H1 (cell line): ENCODE data around the gene RREB1. TPM values are rescaled to one million over a fixed set of nuclear protein-coding genes. Genes with fewer than 3 reads are reported as not detected.

Experiments used
- CTCF ChIA-PET: fragments of 300-600 bp; sonication (Branson Sonifier 250); formaldehyde crosslinking; loops from one replicate; lab custom pipeline; 2021; ENCODE audit not compliant: partially characterized antibody; lab: Charles Lee
- POLR2A ChIA-PET: fragments of 300-600 bp; sonication (Branson Sonifier 250); formaldehyde crosslinking; loops from one replicate; lab custom pipeline; 2021; ENCODE audit warnings: inconsistent platforms; ENCODE audit not compliant: partially characterized antibody; lab: Charles Lee
- DNase-seq, 2 experiments: peaks; one replicate each; pipeline versions ENCODE4 v3.0.0 to v3.0.0-alpha.2; 2010 to 2022; ENCODE audit warnings: low spot score in 2 of 2, low read depth in 1 of 2, mixed read lengths in 1 of 2
- FAIRE-seq: peaks from 2 replicates; lab custom pipeline; 2011; peaks lifted over from hg19 to GRCh38; lab: Jason Lieb, UNC
- H2AFZ ChIP-seq: 2 replicates; pipeline ENCODE4 v1.8.1; 2012; ENCODE audit warnings: low read length, inconsistent platforms
- H2AK5ac ChIP-seq: 2 replicates; pipeline ENCODE4 v1.6.1; 2013; ENCODE audit warnings: low read depth, low read length
- H2BK120ac ChIP-seq: replicated peaks from 2 replicates; pipeline ENCODE3; 2013; ENCODE audit warnings: low read depth, low read length, inconsistent platforms
- H2BK12ac ChIP-seq: 2 replicates; pipeline ENCODE4 v1.6.1; 2013; ENCODE audit warnings: low read depth, low read length
- H2BK15ac ChIP-seq: 2 replicates; pipeline ENCODE4 v1.6.1; 2013; ENCODE audit warnings: low read length
- H2BK20ac ChIP-seq: 2 replicates; pipeline ENCODE4 v1.6.1; 2013; ENCODE audit warnings: low read length
- H2BK5ac ChIP-seq: 2 replicates; pipeline ENCODE4 v1.6.1; 2013; ENCODE audit warnings: low read depth, low read length
- H3K14ac ChIP-seq: 2 replicates; pipeline ENCODE4 v1.6.1; 2013; ENCODE audit warnings: inconsistent platforms; ENCODE audit not compliant: insufficient read length
- H3K18ac ChIP-seq: 2 replicates; pipeline ENCODE4 v1.6.1; 2013; ENCODE audit warnings: low read length; ENCODE audit errors: extremely low read depth
- H3K23ac ChIP-seq: 2 replicates; pipeline ENCODE4 v1.6.1; 2013; ENCODE audit warnings: inconsistent platforms; ENCODE audit not compliant: insufficient read length
- H3K23me2 ChIP-seq: 2 replicates; pipeline ENCODE4 v1.6.1; 2013; ENCODE audit warnings: low read depth, low read length
- H3K27ac ChIP-seq: 2 replicates; pipeline ENCODE4 v1.6.1; 2011; ENCODE audit warnings: low read depth, low read length, inconsistent platforms
- H3K27me3 ChIP-seq, 4 experiments: replicated peaks in 1 of 4; 1 replicate in 1 of 4; 2 replicates in 3 of 4; pipeline versions ENCODE4 v1.6.1 to v1.8.1; 2011 to 2013; ENCODE audit warnings: low read length in 3 of 4, mild to moderate bottlenecking in 3 of 4, inconsistent platforms in 2 of 4, mixed read lengths in 2 of 4, moderate library complexity in 1 of 4; ENCODE audit not compliant: control insufficient read depth in 3 of 4, insufficient read depth in 3 of 4; ENCODE audit errors: extremely low read depth in 1 of 4
- H3K36me3 ChIP-seq, 4 experiments: 2 replicates each; pipeline versions ENCODE4 v1.6.1 to v1.8.1; 2011 to 2013; ENCODE audit warnings: mild to moderate bottlenecking in 4 of 4, low read length in 3 of 4, moderate library complexity in 2 of 4, control low read depth in 1 of 4, inconsistent platforms in 1 of 4; ENCODE audit not compliant: insufficient read depth in 4 of 4, control insufficient read depth in 2 of 4
- H3K4ac ChIP-seq: replicated peaks from 2 replicates; pipeline ENCODE3; 2013; ENCODE audit warnings: low read length, low read depth, mixed read lengths, inconsistent platforms; ENCODE audit not compliant: insufficient read length
- H3K4me1 ChIP-seq, 4 experiments: replicated peaks in 1 of 4; 1 replicate in 1 of 4; 2 replicates in 3 of 4; pipeline versions ENCODE4 v1.6.1 to v1.8.1; 2011 to 2013; ENCODE audit warnings: low read length in 3 of 4, inconsistent platforms in 2 of 4, mixed read lengths in 1 of 4; ENCODE audit not compliant: insufficient read depth in 4 of 4, control insufficient read depth in 3 of 4
- H3K4me2 ChIP-seq, 2 experiments: 2 replicates each; pipeline versions ENCODE4 v1.6.1 to v1.8.1; 2011 to 2013; ENCODE audit warnings: low read depth in 2 of 2, low read length in 2 of 2, control low read depth in 1 of 2, inconsistent platforms in 1 of 2, mild to moderate bottlenecking in 1 of 2; ENCODE audit not compliant: insufficient read depth in 1 of 2
- H3K4me3 ChIP-seq, 4 experiments: fragments of 200-600, 300-600 bp in 1 of 4; sonication (generic), shearing (Covaris generic), sonication (Bioruptor Twin) in 1 of 4; 2 replicates each; pipeline versions ENCODE4 v1.5.1 to v1.8.1; 2011 to 2016; ENCODE audit warnings: low read length in 4 of 4, low read depth in 3 of 4, control low read depth in 2 of 4, inconsistent platforms in 2 of 4, mild to moderate bottlenecking in 2 of 4, mixed read lengths in 1 of 4, moderate library complexity in 1 of 4; ENCODE audit not compliant: insufficient read depth in 2 of 4; ENCODE audit errors: extremely low read depth in 1 of 4
- H3K56ac ChIP-seq: replicated peaks from 2 replicates; pipeline ENCODE3; 2013; ENCODE audit warnings: low read depth, mild to moderate bottlenecking, mixed read lengths, low read length, inconsistent platforms; ENCODE audit not compliant: insufficient read length
- H3K79me1 ChIP-seq: 2 replicates; pipeline ENCODE4 v1.6.1; 2013; ENCODE audit warnings: low read depth, low read length, control low read depth
- H3K79me2 ChIP-seq, 2 experiments: 2 replicates each; pipeline versions ENCODE4 v1.6.1 to v1.8.1; 2012 to 2013; ENCODE audit warnings: low read length in 2 of 2, mild to moderate bottlenecking in 2 of 2, inconsistent platforms in 1 of 2; ENCODE audit not compliant: insufficient read depth in 2 of 2, control insufficient read depth in 1 of 2
- H3K9ac ChIP-seq, 4 experiments: replicated peaks in 1 of 4; 1 replicate in 1 of 4; 2 replicates in 3 of 4; pipeline versions ENCODE4 v1.6.1 to v1.8.1; 2011 to 2013; ENCODE audit warnings: low read depth in 3 of 4, low read length in 3 of 4, control low read depth in 2 of 4, mild to moderate bottlenecking in 2 of 4, moderate library complexity in 2 of 4, inconsistent platforms in 1 of 4; ENCODE audit errors: extremely low read depth in 1 of 4
- H3K9me3 ChIP-seq, 2 experiments: 2 replicates each; pipeline versions ENCODE4 v1.6.1 to v1.8.1; 2012 to 2013; ENCODE audit warnings: mild to moderate bottlenecking in 2 of 2, moderate library complexity in 2 of 2, control low read depth in 1 of 2, inconsistent platforms in 1 of 2, low read depth in 1 of 2, low read length in 1 of 2, mixed read lengths in 1 of 2; ENCODE audit not compliant: insufficient read depth in 2 of 2
- H4K20me1 ChIP-seq, 2 experiments: replicated peaks in 1 of 2; 2 replicates each; pipeline versions ENCODE3 to v1.8.1; 2011 to 2013; ENCODE audit warnings: inconsistent platforms in 2 of 2, low read length in 2 of 2, mild to moderate bottlenecking in 1 of 2; ENCODE audit not compliant: insufficient read depth in 2 of 2, control insufficient read depth in 1 of 2
- H4K5ac ChIP-seq: 2 replicates; pipeline ENCODE4 v1.6.1; 2013; ENCODE audit warnings: low read length, low read depth, mixed read lengths, inconsistent platforms; ENCODE audit not compliant: insufficient read length
- H4K8ac ChIP-seq: 2 replicates; pipeline ENCODE4 v1.8.0; 2013; ENCODE audit warnings: mild to moderate bottlenecking, moderate library complexity, low read length, inconsistent platforms; ENCODE audit not compliant: insufficient read depth; ENCODE audit errors: extremely low read depth
- H4K91ac ChIP-seq: replicated peaks from 2 replicates; pipeline ENCODE3; 2013; ENCODE audit warnings: low read length, mixed read lengths, inconsistent platforms; ENCODE audit not compliant: insufficient read length
- CHD1 ChIP-seq: IDR thresholded peaks from 2 replicates; pipeline ENCODE4 v1.6.1; 2012; ENCODE audit warnings: low read depth, low read length, improper control_type of control experiment
- CREB1 ChIP-seq: IDR thresholded peaks from 2 replicates; pipeline ENCODE4 v1.6.1; 2012; ENCODE audit warnings: inconsistent platforms
- GTF2F1 ChIP-seq: IDR thresholded peaks from 2 replicates; pipeline ENCODE4 v1.6.1; 2012; ENCODE audit warnings: low read depth, low read length, improper control_type of control experiment, borderline replicate concordance
- HDAC6 ChIP-seq: IDR thresholded peaks from one replicate; pipeline ENCODE4 v1.7.1; 2012; ENCODE audit warnings: low read depth, mild to moderate bottlenecking, inconsistent platforms, low read length, moderate library complexity
- JUN ChIP-seq: IDR thresholded peaks from 2 replicates; pipeline ENCODE4 v1.6.1; 2011; ENCODE audit warnings: low read depth, mild to moderate bottlenecking, improper control_type of control experiment, low read length
- POU5F1 ChIP-seq: IDR thresholded peaks from 2 replicates; pipeline ENCODE4 v1.6.1; 2011; ENCODE audit warnings: low read depth, mild to moderate bottlenecking, low read length, moderate library complexity
- RBBP5 ChIP-seq: IDR thresholded peaks from 2 replicates; pipeline ENCODE4 v1.7.1; 2012; ENCODE audit warnings: low read depth, mild to moderate bottlenecking, inconsistent platforms, low read length, moderate library complexity, borderline replicate concordance
- RFX5 ChIP-seq: IDR thresholded peaks from 2 replicates; pipeline ENCODE4 v1.6.1; 2011; ENCODE audit warnings: low read depth, low read length, improper control_type of control experiment, borderline replicate concordance
- RNF2 ChIP-seq: fragments of 200-900, 300-1000 bp; sonication (generic); IDR thresholded peaks from 2 replicates; pipeline ENCODE4 v1.7.1; 2016; ENCODE audit warnings: borderline replicate concordance, low read depth, mild to moderate bottlenecking, antibody characterized with exemption, low read length; ENCODE audit not compliant: poor library complexity, severe bottlenecking; ENCODE audit errors: missing control alignments
- SAP30 ChIP-seq: fragments of 300-600 bp; sonication (generic); IDR thresholded peaks from 2 replicates; pipeline ENCODE4 v1.7.1; 2012; ENCODE audit warnings: low read length, moderate library complexity, mild to moderate bottlenecking, inconsistent platforms; ENCODE audit not compliant: insufficient read depth, insufficient replicate concordance
- SIN3A ChIP-seq, 2 experiments: IDR thresholded peaks in 1 of 2; conservative IDR thresholded peaks in 1 of 2; 2 replicates each; pipeline ENCODE4 v1.6.1; 2011 to 2012; ENCODE audit warnings: low read length in 2 of 2, improper control_type of control experiment in 1 of 2, low read depth in 1 of 2, mild to moderate bottlenecking in 1 of 2
- TCF12 ChIP-seq: IDR thresholded peaks from 2 replicates; pipeline ENCODE4 v1.6.1; 2011; ENCODE audit warnings: low read depth, mild to moderate bottlenecking, low read length
- TEAD4 ChIP-seq: IDR thresholded peaks from 2 replicates; pipeline ENCODE4 v1.6.1; 2012; ENCODE audit warnings: low read depth, low read length, inconsistent platforms, mixed read lengths
- WGBS, 2 experiments: shearing (Covaris generic) in 1 of 2; methylation state at CpG; one replicate each; pipeline versions ENCODE4 v1.1.6 to v1.1.7; 2013 to 2015; ENCODE audit warnings: low lambda C conversion rate in 2 of 2, mixed read lengths in 2 of 2, inconsistent platforms in 1 of 2, low coverage in 1 of 2, missing lambda C conversion rate in 1 of 2; ENCODE audit not compliant: insufficient replicate concordance in 2 of 2, insufficient coverage in 1 of 2, insufficient read length in 1 of 2; ENCODE audit errors: extremely low coverage in 1 of 2, missing lambda C conversion rate in 1 of 2; 5-methylcytosine and 5-hydroxymethylcytosine counted together
- polyA plus RNA-seq, 7 experiments: library from polyadenylated mRNA; depleted of rRNA in 3 of 7; stranded (reverse) in 5 of 7; unstranded in 2 of 7; fragments of >200 nt in 5 of 7; fragments of 200-250 nt in 2 of 7; gene quantifications; 1 replicate in 5 of 7; 2 replicates in 1 of 7; 4 replicates in 1 of 7; pipeline versions ENCODE4 v1.2.1 to v1.2.3, GENCODE V29; 2011 to 2013; ENCODE audit warnings: missing spikeins in 2 of 7, mixed read lengths in 2 of 7
- total RNA-seq: library from RNA; stranded (reverse); fragmentation: NEBNext Ultra II Directional; extraction: Animal tissue kit (Norgen Biotek cat#: 25700); gene quantifications from 2 replicates; pipeline ENCODE4 v1.2.1, GENCODE V29; 2021

Gene RREB1
- total and polyA plus RNA-seq, 2 of the 8 experiments (the other 6 are each of a cell fraction or from before 2014, with no cell fraction given): 3.9 to 34.7 TPM

DNA sequence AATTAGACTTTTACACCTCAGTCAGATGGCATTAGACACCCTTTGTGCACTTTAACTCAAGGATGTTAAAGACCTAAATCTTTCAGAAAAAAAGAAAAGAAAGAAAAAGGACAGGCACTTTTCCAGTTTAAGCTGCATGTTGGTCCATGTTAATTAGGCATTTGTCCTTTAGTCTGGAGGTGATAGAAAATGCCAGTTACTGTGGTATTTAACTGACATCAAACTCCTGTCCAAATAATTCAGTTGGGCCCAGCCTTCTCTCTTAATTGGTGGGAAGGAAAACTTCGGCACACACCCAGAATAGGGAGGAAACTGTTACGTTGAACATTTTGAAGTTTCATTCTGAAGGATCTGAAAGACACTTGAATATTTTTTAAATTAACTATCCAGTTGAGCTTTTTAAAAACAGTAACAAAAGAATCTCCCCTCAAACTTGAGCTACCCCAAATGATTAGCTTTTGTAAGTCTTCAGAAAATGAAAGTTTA lies 30.3 kb downstream of the RREB1 start:
- WGBS, 2 experiments: 81% methylated on average over 2 of the region's 2 CpGs; no CpG with 5 or more reads in 1 of the 2 experiments
- H3K9ac ChIP-seq: no peak overlapping the region
- H3K79me2 ChIP-seq: peaks cover 0 to 63% of the 10 kb centered on the region in 2 experiments; a peak in 3 of 4 replicates
- no peak overlapping the region for H4K8ac ChIP-seq
- peaks cover 2% of the 10 kb centered on the region; the same call in 1 of the 2 replicates for H3K23me2 ChIP-seq
- no peak overlapping the region for H3K4ac ChIP-seq
- H3K36me3 ChIP-seq: no peaks in the 10 kb centered on the region
- no peak overlapping the region for H3K56ac ChIP-seq
- no peak overlapping the region for H3K23ac ChIP-seq
- H2BK5ac ChIP-seq: no peak overlapping the region
- DNase-seq (no peak), FAIRE-seq (no peak)
- H2BK120ac ChIP-seq: no peak overlapping the region
- H3K4me3 ChIP-seq: no peak overlapping the region
- 0 out of 4 replicates have a peak overlapping the region, but pooled peaks of 1 of the 2 experiments have one; percentile 21 for H3K4me2 ChIP-seq
- no peaks in the 10 kb centered on the region for H3K9me3 ChIP-seq
- H4K5ac ChIP-seq: no peak overlapping the region
- no peak overlapping the region; the same call in 1 of the 2 replicates for H3K27ac ChIP-seq
- no peak overlapping the region for H2AK5ac ChIP-seq
- no peak overlapping the region for H3K14ac ChIP-seq
- peaks cover 0 to 5% of the 10 kb centered on the region in 2 experiments for H4K20me1 ChIP-seq
- H3K27me3 ChIP-seq: no peaks in the 10 kb centered on the region
- no peak overlapping the region for H2BK12ac ChIP-seq
- H3K18ac ChIP-seq: no peak overlapping the region
- H3K79me1 ChIP-seq: peaks cover 8% of the 10 kb centered on the region; the same call in 1 of the 2 replicates
- CTCF ChIA-PET: interaction anchor here (1.2 to 1.5 kb wide), 3 partner anchors 12 to 443 kb away, joined by 3 to 4 read pairs (median 3); no protein-coding TSS in a partner anchor
- no peak overlapping the region for H2BK20ac ChIP-seq
- no peak overlapping the region for H2BK15ac ChIP-seq
- POLR2A ChIA-PET: interaction anchor here (1.0 to 3.7 kb wide), 6 partner anchors 10 to 38 kb away, joined by 3 to 14 read pairs (median 3); no protein-coding TSS in a partner anchor
- peaks cover 9 to 31% (median 15%) of the 10 kb centered on the region in 4 experiments; a peak in 5 of 7 replicates for H3K4me1 ChIP-seq
- no peak overlapping the region for H4K91ac ChIP-seq
- H2AFZ ChIP-seq: no peak overlapping the region
- TF ChIP-seq TEAD4 (no peak), RBBP5 (no peak), TCF12 (no peak), SIN3A (conservative IDR thresholded peaks at IDR 0.05 in 1 of 2, IDR thresholded peaks at IDR 0.05 in 1 of 2; ENCODE audit: low read depth in 1 of 2, low read length in 2 of 2) (no peak), JUN (no peak), RNF2 (no peak), POU5F1 (no peak), SAP30 (no peak), GTF2F1 (no peak), CREB1 (no peak), RFX5 (no peak), HDAC6 (no peak), CHD1 (no peak)
